GM12878 (cell line): ENCODE data around the gene ZNF532. TPM values are rescaled to one million over a fixed set of nuclear protein-coding genes. Genes with fewer than 3 reads are reported as not detected.

Source experiments
- ATAC-seq: fragments of 200-7000 bp; cut with Tn5 transposase; 3 replicates; pipeline ENCODE4 v1.9.1; 2020; ENCODE audit warnings: mild to moderate bottlenecking, moderate library complexity
- BruUV-seq: library from RNA; stranded (reverse); fragments of 400-500 nt; replicated peaks from 2 replicates; lab custom pipeline; 2021; lab: Mats Ljungman, UMichigan
- CTCF ChIA-PET: fragments of 300-600 bp; sonication (Branson Sonifier 250); formaldehyde crosslinking; extraction: SDS; loops from one replicate; lab custom pipeline; 2021; ENCODE audit warnings: inconsistent platforms; lab: Yijun Ruan, JAX
- POLR2A ChIA-PET: fragments of 350-600 bp; formaldehyde crosslinking; extraction: SDS; loops from one replicate; lab custom pipeline; 2021; ENCODE audit warnings: inconsistent platforms; lab: Charles Lee
- RAD21 ChIA-PET: fragments of 300-600 bp; sonication (Branson Sonifier 250); formaldehyde crosslinking; loops from one replicate; lab custom pipeline; 2023; ENCODE audit warnings: antibody characterized with exemption; ENCODE audit not compliant: unreplicated experiment; lab: Charles Lee
- SMC1A ChIA-PET: fragments of 300-600 bp; sonication (Branson Sonifier 250); formaldehyde crosslinking; loops from one replicate; lab custom pipeline; 2023; ENCODE audit not compliant: unreplicated experiment, uncharacterized antibody; lab: Charles Lee
- DNase-seq: peaks from one replicate; pipeline ENCODE4 v3.0.0-alpha.2; 2011; ENCODE audit warnings: low read depth, low spot score
- FAIRE-seq: peaks from 3 replicates; lab custom pipeline; 2011; peaks lifted over from hg19 to GRCh38; lab: Jason Lieb, UNC
- H2AFZ ChIP-seq: 2 replicates; pipeline ENCODE4 v1.6.0; 2011; ENCODE audit warnings: low read depth, low read length, control low read depth; ENCODE audit not compliant: control insufficient read depth
- H3K27ac ChIP-seq: 2 replicates; pipeline ENCODE4 v1.5.1; 2011; ENCODE audit warnings: control low read depth; ENCODE audit not compliant: control insufficient read depth, insufficient read depth
- H3K27me3 ChIP-seq, 2 experiments: replicated peaks in 1 of 2; 2 replicates each; pipeline versions ENCODE4 v1.6.0 to v1.6.1; 2011; ENCODE audit warnings: low read length in 1 of 2; ENCODE audit not compliant: control insufficient read depth in 2 of 2, insufficient read depth in 2 of 2
- H3K36me3 ChIP-seq, 2 experiments: 2 replicates each; pipeline ENCODE4 v1.5.1; 2011; ENCODE audit warnings: low read length in 1 of 2; ENCODE audit not compliant: control insufficient read depth in 2 of 2, insufficient read depth in 2 of 2
- H3K4me1 ChIP-seq: 2 replicates; pipeline ENCODE4 v1.6.1; 2011; ENCODE audit warnings: mild to moderate bottlenecking, low read length, moderate library complexity, mixed read lengths; ENCODE audit not compliant: control insufficient read depth, insufficient read depth
- H3K4me2 ChIP-seq: 2 replicates; pipeline ENCODE4 v1.6.0; 2011; ENCODE audit warnings: control low read depth; ENCODE audit not compliant: control insufficient read depth, insufficient read depth
- H3K4me3 ChIP-seq: fragments of 200-600 bp; sonication (generic); 2 replicates; pipeline ENCODE4 v1.5.1; 2016
- H3K79me2 ChIP-seq: 2 replicates; pipeline ENCODE4 v1.6.0; 2011; ENCODE audit warnings: low read length; ENCODE audit not compliant: control insufficient read depth, insufficient read depth
- H3K9ac ChIP-seq: 2 replicates; pipeline ENCODE4 v1.8.0; 2011; ENCODE audit warnings: low read length, control low read depth, mixed read lengths; ENCODE audit not compliant: control insufficient read depth, insufficient read depth
- H3K9me3 ChIP-seq: replicated peaks from 3 replicates; pipeline ENCODE4 v1.5.1; 2011; ENCODE audit warnings: mild to moderate bottlenecking, low read length; ENCODE audit not compliant: control insufficient read depth, insufficient read depth
- H4K20me1 ChIP-seq: 2 replicates; pipeline ENCODE4 v1.6.0; 2011; ENCODE audit not compliant: control insufficient read depth, insufficient read depth
- SUPT20H ChIP-seq: IDR thresholded peaks from 2 replicates; pipeline ENCODE4 v1.6.1; 2011; ENCODE audit warnings: low read depth, mild to moderate bottlenecking, low read length, moderate library complexity, borderline replicate concordance; ENCODE audit not compliant: control insufficient read depth
- WGBS: methylation state at CpG from one replicate; pipeline ENCODE4 v1.1.6; 2016; ENCODE audit warnings: low lambda C conversion rate; ENCODE audit not compliant: insufficient replicate concordance, insufficient coverage; ENCODE audit errors: missing lambda C conversion rate; 5-methylcytosine and 5-hydroxymethylcytosine counted together
- in situ Hi-C: fragments of 300-500 bp; cut with MboI; formaldehyde crosslinking; loops from 9 replicates; pipeline ENCODE4 v1.14.3; 2018; ENCODE audit warnings: mixed read lengths
- intact Hi-C: fragments of 100-400 bp; cut with micrococcal nuclease; formaldehyde crosslinking; loops from one replicate; pipeline ENCODE4 v1.14.2; 2022; ENCODE audit not compliant: unreplicated experiment
- polyA plus RNA-seq, 11 experiments: library from polyadenylated mRNA; depleted of rRNA in 4 of 11; unstranded in 6 of 11; stranded (reverse) in 5 of 11; fragments of >200 nt; fragmentation: Nextera tagmentation in 4 of 11; fragmentation: Illumina TruSeq in 1 of 11; extraction: Ambion mirVana in 4 of 11; extraction: Trizol in 1 of 11; gene quantifications; 1 replicate in 1 of 11; 2 replicates in 10 of 11; pipeline versions ENCODE4 v1.2.1 to v1.2.3, GENCODE V29; 2011 to 2016; ENCODE audit warnings: inconsistent platforms in 2 of 11, missing spikeins in 2 of 11, low read depth in 1 of 11
- total RNA-seq, 4 experiments: library from RNA; depleted of rRNA in 3 of 4; stranded (reverse); fragments of >200 nt in 3 of 4; fragmentation: Illumina TruSeq in 1 of 4; extraction: Trizol in 1 of 4; gene quantifications; 2 replicates each; pipeline versions ENCODE4 v1.2.1 to v1.2.3, GENCODE V29; 2013 to 2021
- TF ChIP-seq, protein P1 (sequence below): fragments of 450-650 bp; IDR thresholded peaks from 2 replicates; pipeline ENCODE4 v1.6.1; 2017; ENCODE audit warnings: mild to moderate bottlenecking, moderate library complexity

The ZNF532 gene
- total and polyA plus RNA-seq, 10 of the 15 experiments (the other 5 are each of a cell fraction or from before 2014, with no cell fraction given): 0.44 to 3.4 (median 1.4) TPM

DNA sequence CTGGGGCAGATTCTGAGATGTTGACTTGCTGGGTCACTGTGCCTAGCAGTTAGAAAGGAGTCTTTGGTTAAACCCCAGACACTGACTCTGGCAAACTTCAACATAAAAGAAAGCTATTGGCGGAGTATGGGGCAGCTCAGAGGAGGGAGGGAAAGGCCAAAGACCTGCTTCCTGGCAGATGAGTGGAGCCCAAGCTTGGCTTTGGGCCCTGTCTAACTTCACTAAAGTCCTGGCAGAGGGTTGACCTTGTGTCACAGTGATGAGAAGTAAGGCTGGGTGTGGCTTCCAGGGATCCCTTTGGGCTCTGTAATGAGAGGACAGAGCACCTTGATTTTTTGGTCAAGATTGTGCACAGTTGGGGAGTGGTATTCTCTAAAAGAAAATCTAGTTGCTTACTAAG is 145.2 kb downstream of the ZNF532 start:
- no peak overlapping the region for H3K27ac ChIP-seq
- intact Hi-C loops: no loop called here
- no TSS peak for BruUV-seq
- RAD21 ChIA-PET: interaction anchor here (1.5 kb wide), 1 partner anchor 12 kb away, joined by 3 read pairs; no protein-coding TSS in a partner anchor
- TF ChIP-seq SUPT20H: no peak
- TF ChIP-seq, protein P1, sequence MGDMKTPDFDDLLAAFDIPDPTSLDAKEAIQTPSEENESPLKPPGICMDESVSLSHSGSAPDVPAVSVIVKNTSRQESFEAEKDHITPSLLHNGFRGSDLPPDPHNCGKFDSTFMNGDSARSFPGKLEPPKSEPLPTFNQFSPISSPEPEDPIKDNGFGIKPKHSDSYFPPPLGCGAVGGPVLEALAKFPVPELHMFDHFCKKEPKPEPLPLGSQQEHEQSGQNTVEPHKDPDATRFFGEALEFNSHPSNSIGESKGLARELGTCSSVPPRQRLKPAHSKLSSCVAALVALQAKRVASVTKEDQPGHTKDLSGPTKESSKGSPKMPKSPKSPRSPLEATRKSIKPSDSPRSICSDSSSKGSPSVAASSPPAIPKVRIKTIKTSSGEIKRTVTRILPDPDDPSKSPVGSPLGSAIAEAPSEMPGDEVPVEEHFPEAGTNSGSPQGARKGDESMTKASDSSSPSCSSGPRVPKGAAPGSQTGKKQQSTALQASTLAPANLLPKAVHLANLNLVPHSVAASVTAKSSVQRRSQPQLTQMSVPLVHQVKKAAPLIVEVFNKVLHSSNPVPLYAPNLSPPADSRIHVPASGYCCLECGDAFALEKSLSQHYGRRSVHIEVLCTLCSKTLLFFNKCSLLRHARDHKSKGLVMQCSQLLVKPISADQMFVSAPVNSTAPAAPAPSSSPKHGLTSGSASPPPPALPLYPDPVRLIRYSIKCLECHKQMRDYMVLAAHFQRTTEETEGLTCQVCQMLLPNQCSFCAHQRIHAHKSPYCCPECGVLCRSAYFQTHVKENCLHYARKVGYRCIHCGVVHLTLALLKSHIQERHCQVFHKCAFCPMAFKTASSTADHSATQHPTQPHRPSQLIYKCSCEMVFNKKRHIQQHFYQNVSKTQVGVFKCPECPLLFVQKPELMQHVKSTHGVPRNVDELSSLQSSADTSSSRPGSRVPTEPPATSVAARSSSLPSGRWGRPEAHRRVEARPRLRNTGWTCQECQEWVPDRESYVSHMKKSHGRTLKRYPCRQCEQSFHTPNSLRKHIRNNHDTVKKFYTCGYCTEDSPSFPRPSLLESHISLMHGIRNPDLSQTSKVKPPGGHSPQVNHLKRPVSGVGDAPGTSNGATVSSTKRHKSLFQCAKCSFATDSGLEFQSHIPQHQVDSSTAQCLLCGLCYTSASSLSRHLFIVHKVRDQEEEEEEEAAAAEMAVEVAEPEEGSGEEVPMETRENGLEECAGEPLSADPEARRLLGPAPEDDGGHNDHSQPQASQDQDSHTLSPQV: no peak
- TF ChIP-seq, all 136 proteins: peak for 0
- DNase-seq (no peak), ATAC-seq (no peak), FAIRE-seq (no peak)
- Histone ChIP-seq H3K9ac (no peak overlapping the region), H3K4me1 (peaks cover 22% of the 10 kb centered on the region), H3K79me2 (no peaks in the 10 kb centered on the region), H3K36me3 (no peaks in the 10 kb centered on the region), H2AFZ (no peak overlapping the region), H3K4me3 (no peak overlapping the region), H4K20me1 (no peaks in the 10 kb centered on the region), H3K9me3 (no peaks in the 10 kb centered on the region), H3K27me3 (no peaks in the 10 kb centered on the region), H3K4me2 (no peak overlapping the region)
- in situ Hi-C loops: no loop called here
- 89% methylated on average over 1 of the region's 1 CpG for WGBS
- ChIA-PET CTCF (no interaction called here), POLR2A (no interaction called here), SMC1A (interaction anchor here (0.6 to 6.2 kb wide), 2 partner anchors 44 to 218 kb away, joined by 3 to 33 read pairs; no protein-coding TSS in a partner anchor)
